Caco-2 (cell line): Measurements from ENCODE around the gene WBP11. TPM values are rescaled to one million over a fixed set of nuclear protein-coding genes. Genes with fewer than 3 reads are reported as not detected.
A peak's percentile ranks its signal among the peaks of the same experiment; 100 is the strongest.

Experiments used
- BruUV-seq: library from RNA; stranded (reverse); fragments of 400-500 nt; replicated peaks from 2 replicates; lab custom pipeline; 2021; lab: Mats Ljungman, UMichigan
- CTCF ChIA-PET: fragments of 300-600 bp; sonication (Branson Sonifier 250); formaldehyde crosslinking; loops from one replicate; lab custom pipeline; 2022; ENCODE audit warnings: antibody characterized with exemption; lab: Charles Lee
- POLR2A ChIA-PET: fragments of 300-600 bp; sonication (Branson Sonifier 250); formaldehyde crosslinking; loops from one replicate; lab custom pipeline; 2022; ENCODE audit warnings: antibody characterized with exemption; lab: Charles Lee
- DNase-seq, 2 experiments: peaks; one replicate each; pipeline versions ENCODE4 v3.0.0 to v3.0.0-alpha.2; 2020 to 2022
- H3K27me3 ChIP-seq: replicated peaks from 2 replicates; pipeline ENCODE4 v1.6.0; 2011; ENCODE audit warnings: low read length; ENCODE audit not compliant: control insufficient read depth, insufficient read depth
- H3K36me3 ChIP-seq: 2 replicates; pipeline ENCODE4 v1.5.1; 2011; ENCODE audit warnings: low read length; ENCODE audit not compliant: control insufficient read depth, insufficient read depth
- H3K4me1 ChIP-seq: fragments of 250-450 bp; sonication (Bioruptor Pico); 2 replicates; pipeline ENCODE4 v1.5.1; 2020; ENCODE audit warnings: mild to moderate bottlenecking
- H3K4me3 ChIP-seq: 2 replicates; pipeline ENCODE4 v1.5.1; 2011; ENCODE audit warnings: low read depth, mild to moderate bottlenecking, control low read depth, low read length
- H3K9me3 ChIP-seq: fragments of 250-450 bp; sonication (Bioruptor Pico); 2 replicates; pipeline ENCODE4 v1.5.1; 2020; ENCODE audit warnings: mild to moderate bottlenecking, moderate library complexity
- H3K27ac Mint-ChIP-seq: one replicate; pipeline ENCODE4 v1.8.0; 2022; ENCODE audit warnings: mixed read lengths; ENCODE audit not compliant: unreplicated experiment
- H3K27me3 Mint-ChIP-seq: one replicate; pipeline ENCODE4 v1.8.0; 2022; ENCODE audit warnings: mixed read lengths; ENCODE audit not compliant: insufficient read depth, unreplicated experiment
- H3K36me3 Mint-ChIP-seq: one replicate; pipeline ENCODE4 v1.8.0; 2022; ENCODE audit warnings: mild to moderate bottlenecking, mixed read lengths; ENCODE audit not compliant: insufficient read depth, unreplicated experiment
- H3K4me1 Mint-ChIP-seq: one replicate; pipeline ENCODE4 v1.8.0; 2022; ENCODE audit warnings: low read depth, mixed read lengths; ENCODE audit not compliant: unreplicated experiment
- H3K4me3 Mint-ChIP-seq: one replicate; pipeline ENCODE4 v1.8.0; 2022; ENCODE audit warnings: mild to moderate bottlenecking, moderate library complexity, mixed read lengths; ENCODE audit not compliant: unreplicated experiment
- H3K9me3 Mint-ChIP-seq: one replicate; pipeline ENCODE4 v1.8.0; 2022; ENCODE audit warnings: mixed read lengths; ENCODE audit not compliant: unreplicated experiment
- CTCF ChIP-seq, 2 experiments: fragments of 200-600 bp in 1 of 2; IDR thresholded peaks; 1 replicate in 1 of 2; 2 replicates in 1 of 2; pipeline versions ENCODE4 v1.5.1 to v1.8.0; 2011 to 2022; ENCODE audit warnings: antibody characterized with exemption in 1 of 2, control low read depth in 1 of 2, inconsistent platforms in 1 of 2, low read depth in 1 of 2, low read length in 1 of 2, mild to moderate bottlenecking in 1 of 2, moderate library complexity in 1 of 2; ENCODE audit not compliant: insufficient read depth in 1 of 2, severe bottlenecking in 1 of 2, unreplicated experiment in 1 of 2
- intact Hi-C: fragments of 100-400 bp; cut with micrococcal nuclease; formaldehyde crosslinking; loops from one replicate; pipeline ENCODE4 v1.10.0; 2022; ENCODE audit not compliant: unreplicated experiment
- total RNA-seq: library from RNA; stranded (reverse); gene quantifications from 2 replicates; pipeline ENCODE4 v1.2.3, GENCODE V29; 2022

Gene WBP11
- total RNA-seq, 1 experiment from 2014 or later: 159 TPM

GRCh38 chr12:14846042-14846587 is 42.8 kb upstream of the WBP11 start:
- no TSS peak for BruUV-seq

GRCh38 chr12:14845350-14845750 is 42.1 kb upstream of the WBP11 start:
- H3K4me3 Mint-ChIP-seq: no peak overlapping the region
- Histone ChIP-seq H3K4me1 (peaks cover 32% of the 10 kb centered on the region), H3K9me3 (no peaks in the 10 kb centered on the region), H3K27me3 (no peaks in the 10 kb centered on the region), H3K36me3 (no peaks in the 10 kb centered on the region), H3K4me3 (no peak overlapping the region)
- intact Hi-C loops: loop anchor here (1.0 to 5.0 kb wide), 9 partner anchors 34 to 424 kb away; partner anchors contain the start of gene RERG
- CTCF ChIA-PET: interaction anchor here (0.8 kb wide), 1 partner anchor 91 kb away, joined by 3 read pairs; no protein-coding TSS in a partner anchor
- BruUV-seq: no TSS peak
- H3K36me3 Mint-ChIP-seq: no peaks in the 10 kb centered on the region
- H3K9me3 Mint-ChIP-seq: no peaks in the 10 kb centered on the region
- POLR2A ChIA-PET: no interaction called here
- peak; percentile 53 to 70 for DNase-seq
- peak; percentile 80 to 89 for TF ChIP-seq CTCF (IDR thresholded peaks at IDR 0.05; ENCODE audit: insufficient read depth in 1 of 2, low read depth in 1 of 2, low read length in 1 of 2, severe bottlenecking in 1 of 2, unreplicated experiment in 1 of 2)
- H3K27me3 Mint-ChIP-seq: peaks cover 2% of the 10 kb centered on the region
- no peak overlapping the region for H3K27ac Mint-ChIP-seq
- peaks cover 19% of the 10 kb centered on the region for H3K4me1 Mint-ChIP-seq

More at GRCh38 chr12:14846042-14846587, 42.8 kb upstream of the WBP11 start:
- H3K4me3 ChIP-seq: no peak overlapping the region
- CTCF ChIA-PET: interaction anchor here (0.8 kb wide), 1 partner anchor 90 kb away, joined by 3 read pairs; no protein-coding TSS in a partner anchor
- no peaks in the 10 kb centered on the region for H3K27me3 ChIP-seq
- no peak for TF ChIP-seq CTCF (IDR thresholded peaks at IDR 0.05; ENCODE audit: insufficient read depth in 1 of 2, low read depth in 1 of 2, low read length in 1 of 2, severe bottlenecking in 1 of 2, unreplicated experiment in 1 of 2)
- H3K36me3 ChIP-seq: no peaks in the 10 kb centered on the region
- peaks cover 2% of the 10 kb centered on the region for H3K27me3 Mint-ChIP-seq
- POLR2A ChIA-PET: no interaction called here
- H3K4me1 Mint-ChIP-seq: peaks cover 13% of the 10 kb centered on the region
- H3K36me3 Mint-ChIP-seq: no peaks in the 10 kb centered on the region
- H3K4me3 Mint-ChIP-seq: no peak overlapping the region
- H3K27ac Mint-ChIP-seq: no peak overlapping the region
- H3K9me3 Mint-ChIP-seq: no peaks in the 10 kb centered on the region
- DNase-seq: no peak
- intact Hi-C loops: loop anchor here (5.0 kb wide), 1 partner anchor 376 kb away; the partner anchor contains the start of gene RERG
- peaks cover 26% of the 10 kb centered on the region for H3K4me1 ChIP-seq
- no peaks in the 10 kb centered on the region for H3K9me3 ChIP-seq

- DNase-seq: no peak
- no peak overlapping the region for H3K4me3 Mint-ChIP-seq
- H3K9me3 Mint-ChIP-seq: peaks cover 3% of the 10 kb centered on the region
- Histone ChIP-seq H3K9me3 (no peaks in the 10 kb centered on the region), H3K27me3 (no peaks in the 10 kb centered on the region), H3K36me3 (no peaks in the 10 kb centered on the region), H3K4me1 (peaks cover 32% of the 10 kb centered on the region), H3K4me3 (no peak overlapping the region)
- no peak overlapping the region for H3K27ac Mint-ChIP-seq
- intact Hi-C loops: loop anchor here (2.0 to 5.0 kb wide), 2 partner anchors 42 to 308 kb away; partner anchors contain the start of genes C12orf60 and WBP11
- BruUV-seq: no TSS peak
- peaks cover 2% of the 10 kb centered on the region for H3K27me3 Mint-ChIP-seq
- no peaks in the 10 kb centered on the region for H3K36me3 Mint-ChIP-seq
- CTCF ChIA-PET: interaction anchor here (2.2 kb wide), 1 partner anchor 151 kb away, joined by 6 read pairs; no protein-coding TSS in a partner anchor
- peaks cover 20% of the 10 kb centered on the region for H3K4me1 Mint-ChIP-seq
- POLR2A ChIA-PET: no interaction called here
- no peak for TF ChIP-seq CTCF (IDR thresholded peaks at IDR 0.05; ENCODE audit: insufficient read depth in 1 of 2, low read depth in 1 of 2, low read length in 1 of 2, severe bottlenecking in 1 of 2, unreplicated experiment in 1 of 2)
Observed at GRCh38 chr12:14844401-14844800, 41.1 kb upstream of the WBP11 start.
